Stimulated activated CD8-positive, alpha-beta memory T cell treated with anti-CD3 and anti-CD28 coated beads, Interleukin-2, amount 100 ng/mL, for 1 hour (primary cell): Measurements from ENCODE around the gene TLR6.
"Not testable (repeated sequence)": the region's sequence is repeated elsewhere in the genome, so short reads cannot be mapped to it uniquely, and the experiment has no call there.

Source experiments
- DNase-seq, 2 donors: peaks; one replicate each; pipeline ENCODE4 v3.0.0-alpha.2; 2020; ENCODE audit warnings: low read depth in 2 of 2

Gene TLR6

DNA sequence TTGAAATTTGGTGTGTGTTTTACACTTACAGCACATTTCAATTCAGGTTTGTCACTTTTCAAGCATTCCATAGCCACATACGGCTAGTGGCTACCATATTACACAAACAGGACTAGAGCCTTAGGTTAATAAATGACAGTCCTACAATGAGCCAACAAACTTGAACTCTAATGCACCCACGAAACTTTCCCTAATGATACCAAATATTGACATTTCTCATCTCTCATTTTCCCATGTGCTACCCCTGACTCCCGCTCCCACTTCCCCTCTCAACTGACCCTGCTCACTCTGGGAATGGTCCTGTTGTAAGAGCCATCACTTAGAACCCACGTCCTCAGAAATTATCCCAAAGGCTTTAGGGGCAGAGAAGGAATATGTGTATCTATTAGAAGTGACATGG lies 68.9 kb downstream of the TLR6 start:
- no peak for DNase-seq

DNA sequence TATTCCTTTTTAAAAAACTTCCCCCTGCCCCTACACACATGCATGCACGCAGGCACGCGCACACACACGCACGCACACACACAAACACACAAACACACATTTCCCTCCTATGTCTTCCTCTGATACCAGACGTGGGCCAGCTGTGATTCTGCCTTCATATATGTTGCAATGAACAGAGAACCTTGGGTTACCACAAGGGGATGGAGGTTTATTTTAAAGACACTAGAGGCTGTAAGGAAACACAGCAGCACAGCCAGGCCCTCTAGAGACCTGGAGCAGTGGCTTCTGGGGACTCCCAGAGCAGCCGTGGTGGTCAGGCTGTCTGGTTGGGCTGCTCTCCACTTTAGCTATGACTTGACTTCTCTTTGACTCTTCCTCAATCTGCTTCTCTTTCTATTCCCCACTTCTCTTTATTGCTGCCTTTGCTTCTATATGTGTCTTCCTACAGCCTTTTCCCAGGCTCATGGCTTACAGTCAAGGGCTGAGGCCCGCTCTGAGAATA lies 70.7 kb downstream of the TLR6 start:
- DNase-seq: no peak

DNA sequence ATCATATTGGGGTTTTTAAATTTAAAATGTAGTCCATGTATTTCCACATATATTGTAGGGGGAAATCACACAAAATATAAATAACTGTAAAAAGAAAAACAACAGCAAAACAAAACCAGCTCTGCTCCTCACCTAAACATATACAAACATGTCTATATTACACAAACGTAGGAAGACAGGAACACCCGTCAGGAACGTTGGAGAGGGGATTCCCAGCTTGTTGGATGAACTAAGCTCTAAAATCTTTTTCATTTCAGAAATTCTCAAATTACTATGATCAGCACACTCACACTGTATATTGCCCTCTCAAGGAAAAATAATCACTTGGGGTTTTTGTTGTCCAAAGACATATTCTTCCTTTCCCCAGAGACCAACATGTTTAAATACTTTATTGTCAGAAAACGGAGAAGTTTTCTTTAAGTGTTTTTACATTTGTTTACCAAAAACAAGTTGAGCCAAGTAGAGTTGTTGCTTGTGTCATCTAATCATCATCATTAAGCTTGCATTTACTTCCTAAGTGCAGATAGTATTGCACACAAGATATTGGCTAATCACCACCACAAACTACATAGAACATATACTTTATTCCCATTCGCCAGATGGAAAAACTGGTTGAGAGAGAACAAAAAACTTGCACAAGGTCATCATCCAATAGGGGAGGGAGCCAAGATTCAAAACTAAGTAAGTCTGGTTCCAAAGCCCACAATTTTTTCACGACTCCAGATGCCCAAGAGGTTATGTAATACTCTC lies 71.4 kb downstream of the TLR6 start:
- no peak for DNase-seq

DNA sequence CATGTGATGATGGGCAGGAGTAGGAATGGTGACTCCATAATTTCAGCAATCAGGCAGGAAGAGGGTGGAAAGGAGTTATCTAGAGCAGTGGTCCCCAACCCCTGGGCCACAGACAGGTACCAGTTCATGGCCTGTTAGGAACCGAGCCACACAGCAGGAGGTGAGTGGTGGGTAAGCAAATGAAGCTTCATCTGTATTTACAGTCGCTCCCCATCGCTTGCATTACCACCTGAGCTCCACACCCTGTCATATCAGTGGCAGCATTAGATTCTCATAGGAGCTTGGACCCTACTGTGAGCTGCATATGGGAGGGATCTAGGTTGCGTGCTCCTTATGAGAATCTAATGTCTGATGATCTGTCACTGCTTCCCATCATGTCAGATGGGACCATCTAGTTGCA lies 72.5 kb downstream of the TLR6 start:
- DNase-seq: no peak

DNA sequence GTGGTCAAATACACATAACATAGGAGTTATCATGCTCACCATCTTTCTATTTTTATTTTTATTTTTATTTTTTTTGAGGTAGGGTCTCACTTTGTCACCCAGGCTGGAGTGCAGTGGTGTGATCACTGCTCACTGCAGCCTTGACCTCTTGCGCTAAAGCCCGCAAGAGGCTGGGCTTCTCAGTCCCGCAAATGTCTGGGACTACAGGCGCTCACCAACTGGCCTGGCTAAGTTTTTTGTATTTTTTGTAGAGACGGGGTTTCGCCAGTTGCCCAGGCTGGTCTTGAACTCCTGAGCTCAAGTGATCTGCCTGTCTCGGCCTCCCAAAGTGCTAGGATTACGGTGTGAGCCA lies 73.5 kb downstream of the TLR6 start:
- no peak for DNase-seq

DNA sequence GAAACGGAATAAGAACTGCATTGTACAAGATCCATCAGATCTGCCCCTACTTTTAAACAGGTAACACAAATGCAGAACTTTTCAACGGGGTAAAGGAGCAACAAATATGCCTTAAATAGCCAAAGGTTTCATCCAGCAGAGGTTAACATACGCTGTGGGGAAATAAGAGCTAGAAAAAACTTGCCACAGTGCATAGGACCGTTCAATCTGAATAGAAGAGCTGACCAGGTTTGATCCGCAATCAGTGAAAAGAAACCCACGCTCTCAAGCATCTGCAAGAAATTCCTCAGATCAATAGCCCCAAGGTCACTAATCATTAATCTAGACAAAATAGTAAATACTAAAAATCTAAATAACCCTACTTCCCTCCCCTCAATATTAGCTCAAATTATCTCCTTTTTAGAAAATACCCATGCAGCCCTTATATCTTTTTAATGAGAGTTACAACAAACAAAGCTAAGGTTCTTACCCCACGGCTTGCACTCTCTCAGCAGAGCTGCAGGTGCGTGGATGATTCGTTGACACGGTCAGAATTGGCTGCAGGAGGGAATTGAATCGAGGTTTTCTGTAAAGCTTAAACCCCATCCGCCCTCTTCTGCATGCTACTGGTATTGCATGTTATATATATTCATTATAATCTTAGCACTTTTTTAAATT lies 74.0 kb downstream of the TLR6 start, which contains the start of gene TLR10:
Gene TLR10, minus strand, starts transcription at position 539 of the 657 bp plus-strand sequence. CDS start 7,400 bp downstream, outside the sequence.
- no peak for DNase-seq

DNA sequence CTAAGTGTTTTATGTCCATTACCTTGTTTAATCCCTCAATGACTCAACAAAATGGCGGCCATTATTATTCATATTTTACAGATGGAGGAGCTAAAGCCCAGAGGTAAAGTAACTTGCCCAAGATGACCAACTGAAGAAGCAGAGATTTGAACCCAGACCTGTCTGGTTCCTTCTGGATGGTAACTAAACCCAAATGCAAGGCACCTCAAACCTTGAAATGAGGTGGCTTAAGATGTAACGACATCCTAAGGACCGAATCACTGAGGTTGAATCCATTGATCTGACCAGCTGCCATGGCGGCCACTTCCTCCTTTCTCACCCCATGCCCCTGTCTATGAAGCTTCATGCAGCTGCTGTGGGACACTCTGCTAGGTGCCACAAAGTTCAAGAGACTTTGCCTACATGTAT lies 74.8 kb downstream of the TLR6 start:
- DNase-seq: no peak

DNA sequence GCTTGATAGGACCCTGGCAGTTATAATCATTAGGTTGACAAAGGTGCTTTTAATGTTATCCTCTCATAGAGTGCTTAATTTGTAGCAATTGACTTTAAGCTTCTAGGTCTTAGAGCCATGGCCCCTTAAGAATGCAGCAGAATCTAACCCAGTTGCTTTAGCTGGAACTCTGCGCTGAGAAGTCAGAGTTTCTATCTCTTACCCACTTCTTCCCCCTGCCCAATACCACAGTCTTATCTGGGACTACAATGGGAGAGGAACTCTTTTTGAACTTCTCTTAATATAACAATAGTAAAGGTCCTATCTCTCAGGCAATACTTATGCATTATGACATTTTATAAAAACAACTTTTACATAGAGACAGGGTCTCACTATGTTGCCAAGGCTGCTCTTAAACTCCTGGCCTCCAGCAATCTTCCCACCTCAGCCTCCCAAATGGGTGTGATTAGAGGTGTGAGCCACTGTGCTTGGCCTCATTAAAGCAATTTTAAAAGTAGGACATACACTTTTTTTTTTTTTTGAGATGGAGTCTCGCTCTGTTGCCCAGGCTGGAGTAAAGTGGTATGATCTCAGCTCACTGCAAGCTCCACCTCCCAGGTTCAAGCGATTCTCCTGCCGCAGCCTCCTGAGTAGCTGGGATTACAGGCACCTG lies 75.7 kb downstream of the TLR6 start:
- DNase-seq: no peak

DNA sequence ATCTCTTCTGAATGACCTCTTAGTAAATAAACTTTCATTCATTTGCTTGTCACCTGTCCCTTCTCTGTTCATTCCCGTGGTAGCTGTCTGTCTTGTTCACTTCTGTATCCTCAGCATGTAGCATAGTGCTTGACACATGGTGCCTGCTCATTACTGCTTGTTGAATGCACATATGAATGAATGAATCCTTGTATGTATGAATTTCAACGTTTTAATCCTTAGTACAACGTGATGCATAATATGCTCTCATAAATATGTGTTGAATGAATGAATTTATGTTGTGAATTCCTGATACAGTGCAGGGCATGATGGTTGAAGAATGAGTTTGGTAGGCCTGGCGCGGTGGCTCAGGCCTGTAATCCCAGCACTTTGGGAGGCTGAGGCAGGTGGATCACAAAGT lies 76.8 kb downstream of the TLR6 start:
- no peak for DNase-seq

DNA sequence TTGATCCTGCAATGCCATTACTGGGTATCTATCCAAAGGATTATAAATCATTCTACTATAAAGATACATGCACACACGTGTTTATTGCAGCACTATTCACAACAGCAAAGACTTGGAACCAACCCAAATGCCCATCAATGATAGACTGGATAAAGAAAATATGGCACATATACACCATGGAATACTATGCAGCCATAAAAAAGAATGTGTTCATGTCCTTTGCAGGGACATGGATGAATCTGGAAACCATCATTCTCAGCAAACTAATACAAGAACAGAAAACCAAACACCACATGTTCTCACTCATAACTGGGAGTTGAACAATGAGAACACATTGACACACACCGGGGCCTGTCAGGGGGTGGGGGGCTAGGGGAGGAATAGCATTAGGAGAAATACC lies 78.7 kb downstream of the TLR6 start:
- not testable (repeated sequence) for DNase-seq

DNA sequence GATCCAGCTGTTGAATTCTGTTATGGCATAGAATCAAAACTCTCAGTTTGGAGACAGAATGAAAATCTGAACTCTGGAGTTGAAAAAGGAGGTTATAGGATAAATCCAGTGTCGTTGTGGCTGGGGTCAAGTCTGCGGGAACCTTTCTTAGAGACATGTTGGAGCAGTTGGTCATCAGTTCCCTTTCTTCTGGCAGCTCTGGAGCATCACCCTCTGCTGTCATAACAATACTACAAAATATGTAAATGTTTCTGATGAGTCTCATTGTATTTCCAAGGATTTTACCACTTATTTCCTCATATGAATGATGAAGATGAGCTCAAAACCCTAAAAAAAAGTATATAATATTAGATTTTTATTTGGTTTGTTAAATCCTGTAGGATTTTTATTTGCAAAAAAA lies 81.3 kb downstream of the TLR6 start:
- DNase-seq: no peak

DNA sequence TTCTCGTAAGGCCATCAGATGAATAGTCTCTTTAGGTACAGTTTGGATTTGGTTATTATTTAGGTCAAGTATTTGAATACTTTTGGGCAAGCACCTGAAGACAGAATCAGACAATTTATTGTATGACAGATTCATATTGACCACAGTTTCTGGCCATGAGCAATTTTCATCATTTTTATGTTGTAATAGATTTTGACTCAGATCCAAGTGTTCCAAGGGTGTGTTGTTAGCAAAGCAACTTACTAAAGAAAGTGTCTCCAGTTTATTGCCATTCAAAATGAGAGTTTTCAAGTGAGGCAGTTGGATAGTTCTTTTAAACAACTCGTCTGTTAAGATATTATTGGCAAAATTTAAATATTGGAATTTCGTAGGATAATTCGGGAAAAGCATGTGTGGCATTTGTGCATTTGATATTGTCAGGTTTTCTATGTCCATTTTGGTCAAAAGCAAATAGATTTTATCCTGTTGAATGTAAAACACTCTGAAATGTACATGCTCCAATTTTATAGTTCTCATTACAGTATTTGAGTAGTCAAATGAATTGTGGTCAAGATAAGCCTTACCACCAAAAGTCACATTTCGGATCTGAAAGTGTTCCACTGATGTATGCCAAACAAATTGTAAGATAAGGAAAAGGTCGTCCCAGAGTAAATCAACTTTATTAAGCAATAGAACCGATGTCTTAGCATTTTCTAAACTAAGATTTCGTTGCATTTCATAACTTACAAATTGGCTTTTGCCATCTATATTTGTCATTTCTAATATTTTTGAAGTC lies 82.2 kb downstream of the TLR6 start:
- DNase-seq: no peak
